Measurements from ENCODE around the gene ZNF133.

DNA sequence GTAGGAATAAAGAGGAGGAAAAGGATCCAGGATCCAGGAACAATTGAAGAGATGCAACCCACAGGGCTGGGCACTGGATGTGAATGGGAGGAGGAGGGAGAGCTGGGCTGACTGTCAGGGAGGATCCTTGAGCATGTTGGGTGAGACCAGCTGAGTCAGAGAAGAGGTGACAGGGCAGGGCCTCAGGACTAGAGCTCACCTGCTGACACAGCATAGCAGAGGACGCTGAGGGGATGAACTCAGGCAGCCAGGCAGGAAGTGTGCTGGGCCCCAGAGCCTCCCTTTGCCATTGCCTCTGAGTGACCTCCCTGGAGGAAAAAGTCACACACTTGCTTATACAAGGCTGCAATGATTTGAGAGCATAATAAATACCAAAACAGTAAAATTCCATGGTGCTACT, 72.3 kb downstream of the ZNF133 start:
- TF ChIP-seq CREB1 (CRISPR knock-in tag; IDR thresholded peaks at IDR 0.05; ENCODE audit: low read depth) (no peak), POLR2AphosphoS5 (IDR thresholded peaks at IDR 0.05; ENCODE audit: low read depth) (no peak)
- TF ChIP-seq, protein P1, sequence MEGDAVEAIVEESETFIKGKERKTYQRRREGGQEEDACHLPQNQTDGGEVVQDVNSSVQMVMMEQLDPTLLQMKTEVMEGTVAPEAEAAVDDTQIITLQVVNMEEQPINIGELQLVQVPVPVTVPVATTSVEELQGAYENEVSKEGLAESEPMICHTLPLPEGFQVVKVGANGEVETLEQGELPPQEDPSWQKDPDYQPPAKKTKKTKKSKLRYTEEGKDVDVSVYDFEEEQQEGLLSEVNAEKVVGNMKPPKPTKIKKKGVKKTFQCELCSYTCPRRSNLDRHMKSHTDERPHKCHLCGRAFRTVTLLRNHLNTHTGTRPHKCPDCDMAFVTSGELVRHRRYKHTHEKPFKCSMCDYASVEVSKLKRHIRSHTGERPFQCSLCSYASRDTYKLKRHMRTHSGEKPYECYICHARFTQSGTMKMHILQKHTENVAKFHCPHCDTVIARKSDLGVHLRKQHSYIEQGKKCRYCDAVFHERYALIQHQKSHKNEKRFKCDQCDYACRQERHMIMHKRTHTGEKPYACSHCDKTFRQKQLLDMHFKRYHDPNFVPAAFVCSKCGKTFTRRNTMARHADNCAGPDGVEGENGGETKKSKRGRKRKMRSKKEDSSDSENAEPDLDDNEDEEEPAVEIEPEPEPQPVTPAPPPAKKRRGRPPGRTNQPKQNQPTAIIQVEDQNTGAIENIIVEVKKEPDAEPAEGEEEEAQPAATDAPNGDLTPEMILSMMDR (conservative IDR thresholded peaks at IDR 0.05; ENCODE audit: low read depth in 2 of 2) = no peak

Measured in GM23338 (cell line).